K562 (cell line): ENCODE measurements around the gene FAM169A.

ENCODE experiments used
- HMGXB4 ChIP-seq: sonication (generic); formaldehyde crosslinking; IDR thresholded peaks from 2 replicates; pipeline ENCODE4 v1.8.1; 2023; ENCODE audit warnings: mild to moderate bottlenecking, missing genetic modification reagents
- JUND ChIP-seq, 2 experiments: IDR thresholded peaks; 2 replicates in 1 of 2; 3 replicates in 1 of 2; pipeline ENCODE4 v1.6.1; 2011; ENCODE audit warnings: borderline replicate concordance in 2 of 2, low read depth in 2 of 2, low read length in 2 of 2, improper control_type of control experiment in 1 of 2, missing biosample characterization in 1 of 2, missing genetic modification characterization in 1 of 2, missing genetic modification reagents in 1 of 2
- ZBTB8A ChIP-seq: fragments of 450-650 bp; IDR thresholded peaks from 2 replicates; pipeline ENCODE4 v1.6.1; 2018; ENCODE audit warnings: mild to moderate bottlenecking, moderate library complexity; ENCODE audit not compliant: partially characterized antibody

GRCh38 chr5:74870299-74871067 is 4.3 kb upstream of the FAM169A start:
- no peak for TF ChIP-seq JUND (IDR thresholded peaks at IDR 0.05; ENCODE audit: borderline replicate concordance, low read depth, low read length)
- TF ChIP-seq JUND (tag; IDR thresholded peaks at IDR 0.05; ENCODE audit: borderline replicate concordance, low read depth, low read length): no peak
- TF ChIP-seq HMGXB4 (CRISPR knock-in tag): no peak
- no peak for TF ChIP-seq ZBTB8A
